Activated CD4-positive, alpha-beta memory T cell treated with anti-CD3 and anti-CD28 coated beads for 36 hours (primary cell): Measurements from ENCODE around the gene HTR2C. TPM values are rescaled to one million over a fixed set of nuclear protein-coding genes. Genes with fewer than 3 reads are reported as not detected.
"Not testable (repeated sequence)": the region's sequence is repeated elsewhere in the genome, so short reads cannot be mapped to it uniquely, and the experiment has no call there.

ENCODE experiments used
- CTCF ChIA-PET: fragments of 350-600 bp; sonication (Branson Sonifier 250); formaldehyde crosslinking; loops from one replicate; lab custom pipeline; 2021; ENCODE audit warnings: antibody characterized with exemption, inconsistent platforms; lab: Charles Lee
- POLR2A ChIA-PET: fragments of 350-600 bp; sonication (Branson Sonifier 250); formaldehyde crosslinking; loops from one replicate; lab custom pipeline; 2021; ENCODE audit warnings: antibody characterized with exemption; lab: Charles Lee
- DNase-seq: peaks from one replicate; pipeline ENCODE4 v3.0.0-alpha.2; 2020
- H3K27ac Mint-ChIP-seq: one replicate; pipeline ENCODE4 v1.8.0; 2021; ENCODE audit warnings: mixed read lengths
- H3K27me3 Mint-ChIP-seq: one replicate; pipeline ENCODE4 v1.8.0; 2021; ENCODE audit warnings: mixed read lengths
- H3K36me3 Mint-ChIP-seq: one replicate; pipeline ENCODE4 v1.8.0; 2021; ENCODE audit warnings: mixed read lengths
- H3K4me1 Mint-ChIP-seq: one replicate; pipeline ENCODE4 v1.8.0; 2021; ENCODE audit warnings: low read depth, mixed read lengths
- H3K4me3 Mint-ChIP-seq: one replicate; pipeline ENCODE4 v1.8.0; 2021; ENCODE audit warnings: mild to moderate bottlenecking, mixed read lengths
- H3K9me3 Mint-ChIP-seq: one replicate; pipeline ENCODE4 v1.8.0; 2021; ENCODE audit warnings: mixed read lengths
- intact Hi-C: fragments of 100-400 bp; cut with micrococcal nuclease; formaldehyde crosslinking; loops from one replicate; pipeline ENCODE4 v1.15.1; 2023
- microRNA-seq: library from miRNA; unstranded; fragments of <30 nt; microRNA quantifications from one replicate; pipeline ENCODE4 v1.2.0, GENCODE V29; 2022; ENCODE audit warnings: borderline number of aligned reads, borderline microRNAs expressed, borderline replicate concordance
- total RNA-seq, 2 experiments: library from RNA; stranded (reverse); gene quantifications; one replicate each; pipeline ENCODE4 v1.2.3, GENCODE V29; 2021

HTR2C gene
- total RNA-seq, 2 experiments from 2014 or later: not detected

DNA sequence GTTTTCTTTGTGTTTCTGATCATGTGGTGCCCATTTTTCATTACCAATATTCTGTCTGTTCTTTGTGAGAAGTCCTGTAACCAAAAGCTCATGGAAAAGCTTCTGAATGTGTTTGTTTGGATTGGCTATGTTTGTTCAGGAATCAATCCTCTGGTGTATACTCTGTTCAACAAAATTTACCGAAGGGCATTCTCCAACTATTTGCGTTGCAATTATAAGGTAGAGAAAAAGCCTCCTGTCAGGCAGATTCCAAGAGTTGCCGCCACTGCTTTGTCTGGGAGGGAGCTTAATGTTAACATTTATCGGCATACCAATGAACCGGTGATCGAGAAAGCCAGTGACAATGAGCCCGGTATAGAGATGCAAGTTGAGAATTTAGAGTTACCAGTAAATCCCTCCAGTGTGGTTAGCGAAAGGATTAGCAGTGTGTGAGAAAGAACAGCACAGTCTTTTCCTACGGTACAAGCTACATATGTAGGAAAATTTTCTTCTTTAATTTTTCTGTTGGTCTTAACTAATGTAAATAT, 323.2 kb downstream of the HTR2C start:
- no peak for DNase-seq
- no peak overlapping the region for H3K27ac Mint-ChIP-seq
- no peaks in the 10 kb centered on the region for H3K27me3 Mint-ChIP-seq
- POLR2A ChIA-PET: no interaction called here
- no peaks in the 10 kb centered on the region for H3K36me3 Mint-ChIP-seq
- H3K4me1 Mint-ChIP-seq: no peaks in the 10 kb centered on the region
- CTCF ChIA-PET: no interaction called here
- peaks cover 10% of the 10 kb centered on the region for H3K9me3 Mint-ChIP-seq
- intact Hi-C loops: no loop called here
- no peak overlapping the region for H3K4me3 Mint-ChIP-seq

GRCh38 chrX:114924423-114924822, 340.5 kb downstream of the HTR2C start:
- POLR2A ChIA-PET: no interaction called here
- Mint-ChIP-seq H3K4me3 (no peak overlapping the region), H3K9me3 (no peaks in the 10 kb centered on the region), H3K36me3 (no peaks in the 10 kb centered on the region), H3K27ac (no peak overlapping the region), H3K4me1 (no peaks in the 10 kb centered on the region), H3K27me3 (no peaks in the 10 kb centered on the region)
- DNase-seq: no peak
- intact Hi-C loops: no loop called here
- CTCF ChIA-PET: no interaction called here

DNA sequence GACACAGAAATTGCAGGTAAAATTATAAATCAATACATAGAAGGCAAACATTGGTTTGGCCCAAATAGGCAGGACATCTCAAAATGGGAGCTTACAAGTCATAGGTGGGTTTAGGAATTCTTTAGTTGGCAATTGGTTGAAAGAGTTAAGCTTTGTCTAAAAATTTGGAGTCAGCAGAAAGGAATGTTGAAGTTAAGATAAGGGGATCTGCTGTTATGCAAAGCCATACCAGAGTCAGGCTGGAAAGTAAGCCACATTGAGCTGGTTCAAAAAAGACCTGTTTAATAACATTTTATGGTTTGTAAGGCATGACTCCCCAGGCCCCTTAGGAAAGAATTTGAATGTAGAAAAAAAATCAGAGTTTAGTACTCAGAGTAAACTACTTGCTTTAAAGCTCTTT, 341.0 kb downstream of the HTR2C start:
- Mint-ChIP-seq H3K9me3 (no peaks in the 10 kb centered on the region), H3K27me3 (no peaks in the 10 kb centered on the region), H3K27ac (no peak overlapping the region), H3K36me3 (no peaks in the 10 kb centered on the region), H3K4me3 (no peak overlapping the region), H3K4me1 (no peaks in the 10 kb centered on the region)
- ChIA-PET POLR2A (no interaction called here), CTCF (no interaction called here)
- DNase-seq: no peak
- intact Hi-C loops: no loop called here

DNA sequence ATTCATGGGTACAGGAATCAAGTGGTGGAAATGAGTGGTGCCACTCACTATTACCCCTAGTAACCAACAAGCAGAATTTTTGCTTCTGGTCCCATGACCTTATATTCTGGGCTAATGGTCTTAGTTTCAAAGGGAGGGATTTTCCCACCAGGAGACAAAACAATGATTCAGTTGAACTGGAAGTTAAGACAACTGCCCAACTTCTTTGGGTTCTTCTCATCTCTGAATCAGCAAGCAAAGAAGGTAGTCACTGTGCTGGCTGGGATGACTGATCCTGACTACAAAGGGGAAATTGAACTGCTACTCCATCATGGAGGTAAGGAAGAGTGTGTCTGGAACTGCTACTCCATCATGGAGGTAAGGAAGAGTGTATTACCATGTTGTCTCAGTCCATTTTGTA, 346.3 kb downstream of the HTR2C start:
- intact Hi-C loops: no loop called here
- H3K36me3 Mint-ChIP-seq: no peaks in the 10 kb centered on the region
- ChIA-PET POLR2A (no interaction called here), CTCF (no interaction called here)
- no peaks in the 10 kb centered on the region for H3K4me1 Mint-ChIP-seq
- DNase-seq: no peak
- H3K9me3 Mint-ChIP-seq: peaks cover 9% of the 10 kb centered on the region
- H3K27me3 Mint-ChIP-seq: no peaks in the 10 kb centered on the region
- H3K27ac Mint-ChIP-seq: no peak overlapping the region
- H3K4me3 Mint-ChIP-seq: no peak overlapping the region

DNA sequence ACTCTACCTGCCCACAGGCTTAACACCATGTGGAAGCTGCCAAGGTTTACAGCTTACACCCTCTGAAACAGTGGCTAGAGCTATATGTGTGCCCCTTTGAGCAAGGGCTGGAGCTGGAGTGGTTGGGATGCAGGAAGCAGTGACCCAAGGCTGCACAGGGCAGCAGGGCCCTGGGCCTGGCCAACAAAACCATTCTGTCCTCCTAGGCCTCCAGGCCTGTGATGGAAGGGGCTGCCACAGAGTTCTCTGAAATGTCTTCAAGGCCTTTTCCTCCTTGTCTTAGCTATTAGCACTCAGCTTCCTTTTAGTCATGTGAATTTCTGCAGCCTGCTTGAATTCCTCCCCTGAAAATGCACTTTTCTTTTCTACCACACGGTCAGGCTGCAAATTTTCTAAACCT, 348.7 kb downstream of the HTR2C start:
- no peak for DNase-seq
- Mint-ChIP-seq H3K9me3 (peaks cover 9% of the 10 kb centered on the region), H3K4me1 (no peaks in the 10 kb centered on the region), H3K36me3 (no peaks in the 10 kb centered on the region), H3K27ac (no peak overlapping the region), H3K4me3 (no peak overlapping the region), H3K27me3 (no peaks in the 10 kb centered on the region)
- ChIA-PET POLR2A (no interaction called here), CTCF (no interaction called here)
- intact Hi-C loops: no loop called here

GRCh38 chrX:114933291-114933690, 349.4 kb downstream of the HTR2C start:
- H3K27me3 Mint-ChIP-seq, intact Hi-C loops, POLR2A ChIA-PET, H3K9me3 Mint-ChIP-seq, CTCF ChIA-PET, H3K36me3 Mint-ChIP-seq, H3K4me3 Mint-ChIP-seq, H3K27ac Mint-ChIP-seq, DNase-seq, H3K4me1 Mint-ChIP-seq: not testable (repeated sequence)

- POLR2A ChIA-PET, H3K4me3 Mint-ChIP-seq, H3K36me3 Mint-ChIP-seq, H3K27ac Mint-ChIP-seq, H3K27me3 Mint-ChIP-seq, DNase-seq, H3K4me1 Mint-ChIP-seq, CTCF ChIA-PET, H3K9me3 Mint-ChIP-seq, intact Hi-C loops: not testable (repeated sequence)
Measured at GRCh38 chrX:114937090-114937489, 353.2 kb downstream of the HTR2C start.

- ChIA-PET POLR2A (no interaction called here), CTCF (no interaction called here)
- no peaks in the 10 kb centered on the region for H3K4me1 Mint-ChIP-seq
- no peaks in the 10 kb centered on the region for H3K27me3 Mint-ChIP-seq
- H3K27ac Mint-ChIP-seq: no peak overlapping the region
- H3K9me3 Mint-ChIP-seq: no peaks in the 10 kb centered on the region
- intact Hi-C loops: no loop called here
- no peaks in the 10 kb centered on the region for H3K36me3 Mint-ChIP-seq
- DNase-seq: no peak
- H3K4me3 Mint-ChIP-seq: no peak overlapping the region
Measured at GRCh38 chrX:114952696-114953095, 368.8 kb downstream of the HTR2C start.

Small RNA genes lying within 50 kb of the gene (microRNA-seq; reads per million reads assigned to microRNA genes)
- not detected for gene MIR1264
- gene MIR1298: not detected
- gene MIR1911: not detected
- not detected for gene MIR1912
- not detected for gene MIR448
- not detected for gene MIR764
